K562 (cell line): Measurements from ENCODE around the gene BSCL2. TPM values are rescaled to one million over a fixed set of nuclear protein-coding genes. Genes with fewer than 3 reads are reported as not detected.
A peak's percentile ranks its signal among the peaks of the same experiment; 100 is the strongest.

Experiments
- C11orf30 ChIP-seq: fragments of 450-650 bp; IDR thresholded peaks from 2 replicates; pipeline ENCODE4 v1.6.1; 2016; ENCODE audit warnings: low read depth, mild to moderate bottlenecking
- CREM ChIP-seq: IDR thresholded peaks from 2 replicates; pipeline ENCODE4 v1.6.1; 2014; ENCODE audit warnings: antibody characterized with exemption, low read depth
- CTBP1 ChIP-seq: fragments of 450-650 bp; IDR thresholded peaks from 2 replicates; pipeline ENCODE4 v1.6.1; 2016; ENCODE audit warnings: borderline replicate concordance
- FOXP1 ChIP-seq: sonication (generic); formaldehyde crosslinking; IDR thresholded peaks from 2 replicates; pipeline ENCODE4 v1.8.0; 2022; ENCODE audit warnings: mild to moderate bottlenecking, missing genetic modification reagents
- FUS ChIP-seq: fragments of 200-400 bp; formaldehyde crosslinking; optimal IDR thresholded peaks from 2 replicates; pipeline ENCODE3; 2017; ENCODE audit warnings: low read depth, low read length
- HDAC1 ChIP-seq, 2 experiments: fragments of 450-650 bp; IDR thresholded peaks; 2 replicates each; pipeline ENCODE4 v1.6.1; 2016 to 2017; ENCODE audit warnings: inconsistent platforms in 1 of 2, mild to moderate bottlenecking in 1 of 2, moderate library complexity in 1 of 2
- HMGN3 ChIP-seq: IDR thresholded peaks from 2 replicates; pipeline ENCODE4 v1.6.1; 2011; ENCODE audit warnings: borderline replicate concordance, low read depth, mild to moderate bottlenecking, mixed read lengths, low read length; ENCODE audit not compliant: insufficient read length; ENCODE audit errors: extremely low read depth
- MYNN ChIP-seq, 2 experiments: sonication (generic); formaldehyde crosslinking in 1 of 2; IDR thresholded peaks; 2 replicates each; pipeline versions ENCODE4 v1.5.0 to v1.6.1; 2016 to 2020; ENCODE audit warnings: antibody characterized with exemption in 1 of 2, missing genetic modification reagents in 1 of 2
- NCOA6 ChIP-seq: fragments of 450-650 bp; IDR thresholded peaks from 2 replicates; pipeline ENCODE4 v1.6.1; 2017; ENCODE audit warnings: mild to moderate bottlenecking
- NR1H2 ChIP-seq: sonication (generic); formaldehyde crosslinking; IDR thresholded peaks from 2 replicates; pipeline ENCODE4 v1.4.0; 2020; ENCODE audit warnings: mild to moderate bottlenecking, missing genetic modification reagents
- POLR2H ChIP-seq: IDR thresholded peaks from 2 replicates; pipeline ENCODE4 v1.6.1; 2016; ENCODE audit warnings: missing genetic modification characterization, low read depth, mild to moderate bottlenecking, control low read depth, missing compliant biosample characterization, moderate library complexity
- XRCC3 ChIP-seq: fragments of 450-650 bp; IDR thresholded peaks from 2 replicates; pipeline ENCODE4 v1.6.1; 2017; ENCODE audit warnings: mild to moderate bottlenecking, moderate library complexity
- ZNF263 ChIP-seq: sonication (generic); formaldehyde crosslinking; IDR thresholded peaks from 2 replicates; pipeline ENCODE4 v1.8.0; 2022; ENCODE audit warnings: mild to moderate bottlenecking, missing genetic modification reagents, borderline replicate concordance
- ZNF445 ChIP-seq: fragments of 250-450 bp; sonication (Bioruptor Pico); IDR thresholded peaks from 2 replicates; pipeline ENCODE4 v1.4.0; 2020; ENCODE audit warnings: low read depth, mild to moderate bottlenecking, moderate library complexity
- polyA plus RNA-seq, 8 experiments: library from polyadenylated mRNA; depleted of rRNA in 4 of 8; stranded (reverse) in 5 of 8; unstranded in 3 of 8; fragments of >200 nt; fragmentation: Nextera tagmentation in 2 of 8; fragmentation: Illumina TruSeq in 1 of 8; extraction: Ambion mirVana in 2 of 8; extraction: Trizol in 1 of 8; gene quantifications; 2 replicates each; pipeline versions ENCODE4 v1.2.1 to v1.2.3, GENCODE V29; 2011 to 2014; ENCODE audit warnings: inconsistent platforms in 1 of 8, missing spikeins in 1 of 8
- total RNA-seq, 7 experiments: library from RNA; depleted of rRNA in 6 of 7; stranded (reverse); fragments of >200 nt in 6 of 7; fragmentation: Illumina TruSeq in 2 of 7; extraction: Trizol in 2 of 7; gene quantifications; 2 replicates each; pipeline versions ENCODE4 v1.2.1 to v1.2.3, GENCODE V29; 2011 to 2021; ENCODE audit warnings: low replicate concordance in 1 of 7
- TF ChIP-seq, protein P1 (sequence below): sonication (generic); formaldehyde crosslinking; IDR thresholded peaks from 2 replicates; pipeline ENCODE4 v1.8.0; 2023; ENCODE audit warnings: missing genetic modification reagents, mild to moderate bottlenecking, borderline replicate concordance
- TF ChIP-seq, protein P2 (sequence below): fragments of 250-450 bp; sonication (Bioruptor Pico); IDR thresholded peaks from 2 replicates; pipeline ENCODE4 v1.9.0; 2021; ENCODE audit warnings: mild to moderate bottlenecking, inconsistent platforms

Gene BSCL2
- total and polyA plus RNA-seq, 9 of the 15 experiments (the other 6 are each of a cell fraction or from before 2014, with no cell fraction given) = 18.9 to 51.7 (median 35.2) TPM

DNA sequence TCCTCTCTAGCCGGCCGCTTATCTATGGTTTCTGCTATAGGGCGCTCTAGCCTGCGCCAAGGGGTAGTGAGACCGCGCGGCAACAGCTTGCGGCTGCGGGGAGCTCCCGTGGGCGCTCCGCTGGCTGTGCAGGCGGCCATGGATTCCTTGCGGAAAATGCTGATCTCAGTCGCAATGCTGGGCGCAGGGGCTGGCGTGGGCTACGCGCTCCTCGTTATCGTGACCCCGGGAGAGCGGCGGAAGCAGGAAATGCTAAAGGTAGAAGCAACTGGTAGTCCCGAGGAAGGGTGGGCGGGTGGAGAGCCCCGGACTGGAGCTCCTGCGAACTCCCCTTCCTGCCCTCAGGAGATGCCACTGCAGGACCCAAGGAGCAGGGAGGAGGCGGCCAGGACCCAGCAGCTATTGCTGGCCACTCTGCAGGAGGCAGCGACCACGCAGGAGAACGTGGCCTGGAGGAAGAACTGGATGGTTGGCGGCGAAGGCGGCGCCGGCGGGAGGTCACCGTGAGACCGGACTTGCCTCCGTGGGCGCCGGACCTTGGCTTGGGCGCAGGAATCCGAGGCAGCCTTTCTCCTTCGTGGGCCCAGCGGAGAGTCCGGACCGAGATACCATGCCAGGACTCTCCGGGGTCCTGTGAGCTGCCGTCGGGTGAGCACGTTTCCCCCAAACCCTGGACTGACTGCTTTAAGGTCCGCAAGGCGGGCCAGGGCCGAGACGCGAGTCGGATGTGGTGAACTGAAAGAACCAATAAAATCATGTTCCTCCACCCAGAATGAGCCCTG lies 35.4 kb downstream of the BSCL2 start, which contains the start of the genes LBHD1 and UQCC3 (continued):
- TF ChIP-seq POLR2H (tag) (peak; percentile 82), HDAC1 (IDR thresholded peaks at IDR 0.05) (peak in 1 of 2 experiments; percentile 53; a peak in 2 of 4 replicates), ZNF445 (CRISPR knock-in tag) (no peak), CTBP1 (peak; percentile 65; the same call in 1 of the 2 replicates), NCOA6 (no peak; the same call in 1 of the 2 replicates), NR1H2 (CRISPR knock-in tag) (no peak), CREM (peak; percentile 74), FOXP1 (peak; percentile 92), ZNF263 (CRISPR knock-in tag) (no peak), MYNN (IDR thresholded peaks at IDR 0.05) (0 out of 2 replicates have a peak, but pooled peaks have one; percentile 25), MYNN (CRISPR knock-in tag; IDR thresholded peaks at IDR 0.05) (no peak), HMGN3 (peak; percentile 64), C11orf30 (peak; percentile 69), FUS (no peak), XRCC3 (no peak)
- TF ChIP-seq, protein P1, sequence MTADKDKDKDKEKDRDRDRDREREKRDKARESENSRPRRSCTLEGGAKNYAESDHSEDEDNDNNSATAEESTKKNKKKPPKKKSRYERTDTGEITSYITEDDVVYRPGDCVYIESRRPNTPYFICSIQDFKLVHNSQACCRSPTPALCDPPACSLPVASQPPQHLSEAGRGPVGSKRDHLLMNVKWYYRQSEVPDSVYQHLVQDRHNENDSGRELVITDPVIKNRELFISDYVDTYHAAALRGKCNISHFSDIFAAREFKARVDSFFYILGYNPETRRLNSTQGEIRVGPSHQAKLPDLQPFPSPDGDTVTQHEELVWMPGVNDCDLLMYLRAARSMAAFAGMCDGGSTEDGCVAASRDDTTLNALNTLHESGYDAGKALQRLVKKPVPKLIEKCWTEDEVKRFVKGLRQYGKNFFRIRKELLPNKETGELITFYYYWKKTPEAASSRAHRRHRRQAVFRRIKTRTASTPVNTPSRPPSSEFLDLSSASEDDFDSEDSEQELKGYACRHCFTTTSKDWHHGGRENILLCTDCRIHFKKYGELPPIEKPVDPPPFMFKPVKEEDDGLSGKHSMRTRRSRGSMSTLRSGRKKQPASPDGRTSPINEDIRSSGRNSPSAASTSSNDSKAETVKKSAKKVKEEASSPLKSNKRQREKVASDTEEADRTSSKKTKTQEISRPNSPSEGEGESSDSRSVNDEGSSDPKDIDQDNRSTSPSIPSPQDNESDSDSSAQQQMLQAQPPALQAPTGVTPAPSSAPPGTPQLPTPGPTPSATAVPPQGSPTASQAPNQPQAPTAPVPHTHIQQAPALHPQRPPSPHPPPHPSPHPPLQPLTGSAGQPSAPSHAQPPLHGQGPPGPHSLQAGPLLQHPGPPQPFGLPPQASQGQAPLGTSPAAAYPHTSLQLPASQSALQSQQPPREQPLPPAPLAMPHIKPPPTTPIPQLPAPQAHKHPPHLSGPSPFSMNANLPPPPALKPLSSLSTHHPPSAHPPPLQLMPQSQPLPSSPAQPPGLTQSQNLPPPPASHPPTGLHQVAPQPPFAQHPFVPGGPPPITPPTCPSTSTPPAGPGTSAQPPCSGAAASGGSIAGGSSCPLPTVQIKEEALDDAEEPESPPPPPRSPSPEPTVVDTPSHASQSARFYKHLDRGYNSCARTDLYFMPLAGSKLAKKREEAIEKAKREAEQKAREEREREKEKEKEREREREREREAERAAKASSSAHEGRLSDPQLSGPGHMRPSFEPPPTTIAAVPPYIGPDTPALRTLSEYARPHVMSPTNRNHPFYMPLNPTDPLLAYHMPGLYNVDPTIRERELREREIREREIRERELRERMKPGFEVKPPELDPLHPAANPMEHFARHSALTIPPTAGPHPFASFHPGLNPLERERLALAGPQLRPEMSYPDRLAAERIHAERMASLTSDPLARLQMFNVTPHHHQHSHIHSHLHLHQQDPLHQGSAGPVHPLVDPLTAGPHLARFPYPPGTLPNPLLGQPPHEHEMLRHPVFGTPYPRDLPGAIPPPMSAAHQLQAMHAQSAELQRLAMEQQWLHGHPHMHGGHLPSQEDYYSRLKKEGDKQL (CRISPR knock-in tag) = no peak
- TF ChIP-seq, protein P2, sequence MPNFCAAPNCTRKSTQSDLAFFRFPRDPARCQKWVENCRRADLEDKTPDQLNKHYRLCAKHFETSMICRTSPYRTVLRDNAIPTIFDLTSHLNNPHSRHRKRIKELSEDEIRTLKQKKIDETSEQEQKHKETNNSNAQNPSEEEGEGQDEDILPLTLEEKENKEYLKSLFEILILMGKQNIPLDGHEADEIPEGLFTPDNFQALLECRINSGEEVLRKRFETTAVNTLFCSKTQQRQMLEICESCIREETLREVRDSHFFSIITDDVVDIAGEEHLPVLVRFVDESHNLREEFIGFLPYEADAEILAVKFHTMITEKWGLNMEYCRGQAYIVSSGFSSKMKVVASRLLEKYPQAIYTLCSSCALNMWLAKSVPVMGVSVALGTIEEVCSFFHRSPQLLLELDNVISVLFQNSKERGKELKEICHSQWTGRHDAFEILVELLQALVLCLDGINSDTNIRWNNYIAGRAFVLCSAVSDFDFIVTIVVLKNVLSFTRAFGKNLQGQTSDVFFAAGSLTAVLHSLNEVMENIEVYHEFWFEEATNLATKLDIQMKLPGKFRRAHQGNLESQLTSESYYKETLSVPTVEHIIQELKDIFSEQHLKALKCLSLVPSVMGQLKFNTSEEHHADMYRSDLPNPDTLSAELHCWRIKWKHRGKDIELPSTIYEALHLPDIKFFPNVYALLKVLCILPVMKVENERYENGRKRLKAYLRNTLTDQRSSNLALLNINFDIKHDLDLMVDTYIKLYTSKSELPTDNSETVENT = peak; percentile 91
